HCT116 (cell line): ENCODE results near the gene NPR3. TPM values are rescaled to one million over a fixed set of nuclear protein-coding genes. Genes with fewer than 3 reads are reported as not detected.

Source experiments
- ATAC-seq: fragments of 200-7000 bp; cut with Tn5 transposase; 2 replicates; pipeline ENCODE4 v1.9.1; 2020; ENCODE audit warnings: mild to moderate bottlenecking, moderate library complexity
- BruUV-seq: library from RNA; stranded (reverse); fragments of 400-500 nt; replicated peaks from 2 replicates; lab custom pipeline; 2021; lab: Mats Ljungman, UMichigan
- CTCF ChIA-PET: fragments of 300-600 bp; sonication (Branson Sonifier 250); formaldehyde crosslinking; loops from one replicate; lab custom pipeline; 2021; ENCODE audit warnings: antibody characterized with exemption; lab: Charles Lee
- POLR2A ChIA-PET: fragments of 300-600, 350-600 bp; sonication (Branson Sonifier 250); formaldehyde crosslinking; loops from one replicate; lab custom pipeline; 2021; ENCODE audit warnings: antibody characterized with exemption; lab: Charles Lee
- RAD21 ChIA-PET, 2 experiments: fragments of 300-600 bp; sonication (Branson Sonifier 250); formaldehyde crosslinking; loops; one replicate each; lab custom pipeline; 2023; ENCODE audit warnings: low total read pairs in 2 of 2; ENCODE audit not compliant: uncharacterized antibody in 2 of 2, unreplicated experiment in 2 of 2, low non-redundant PET in 1 of 2; lab: Charles Lee
- DNase-seq: peaks from one replicate; pipeline ENCODE4 v3.0.0-alpha.2; 2010; ENCODE audit warnings: low read depth, low spot score
- H2AFZ ChIP-seq: fragments of 200-600 bp; shearing (Covaris generic), sonication (generic); 2 replicates; pipeline ENCODE4 v1.6.1; 2017; ENCODE audit warnings: low read depth, mixed run types, mixed read lengths, antibody characterized with exemption, low read length; ENCODE audit not compliant: poor library complexity, severe bottlenecking
- H3K27ac ChIP-seq: 2 replicates; pipeline ENCODE4 v1.5.1; 2012; ENCODE audit warnings: low read depth, low read length
- H3K27me3 ChIP-seq: fragments of 200-600 bp; sonication (generic); 2 replicates; pipeline ENCODE4 v1.6.1; 2016; ENCODE audit warnings: mixed run types, low read length, mixed read lengths; ENCODE audit not compliant: insufficient read depth
- H3K36me3 ChIP-seq, 2 experiments: fragments of 200-500 bp in 1 of 2; fragments of 200-600 bp in 1 of 2; sonication (Bioruptor generic) in 1 of 2; sonication (generic) in 1 of 2; 2 replicates each; pipeline versions ENCODE4 v1.5.1 to v1.6.1; 2014 to 2016; ENCODE audit warnings: low read length in 2 of 2, inconsistent platforms in 1 of 2, mixed read lengths in 1 of 2, mixed run types in 1 of 2; ENCODE audit not compliant: insufficient read depth in 2 of 2, control insufficient read depth in 1 of 2
- H3K4me1 ChIP-seq, 2 experiments: fragments of 200-600 bp in 1 of 2; sonication (generic) in 1 of 2; 2 replicates each; pipeline versions ENCODE4 v1.5.1 to v1.6.1; 2012 to 2017; ENCODE audit warnings: low read length in 2 of 2, inconsistent platforms in 1 of 2, mild to moderate bottlenecking in 1 of 2, mixed read lengths in 1 of 2, mixed run types in 1 of 2, moderate library complexity in 1 of 2; ENCODE audit not compliant: insufficient read depth in 2 of 2, control insufficient read depth in 1 of 2
- H3K4me2 ChIP-seq: fragments of 200-600 bp; sonication (generic); 2 replicates; pipeline ENCODE4 v1.6.1; 2017; ENCODE audit warnings: mixed run types, low read length, mixed read lengths
- H3K4me3 ChIP-seq, 2 experiments: fragments of 200-600 bp in 1 of 2; sonication (generic) in 1 of 2; replicated peaks in 1 of 2; 2 replicates each; pipeline ENCODE4 v1.5.1; 2011 to 2016; ENCODE audit warnings: low read length in 2 of 2, control low read depth in 1 of 2, low read depth in 1 of 2, mild to moderate bottlenecking in 1 of 2, mixed read lengths in 1 of 2, mixed run types in 1 of 2
- H3K79me2 ChIP-seq: fragments of 200-600 bp; sonication (generic); 2 replicates; pipeline ENCODE4 v1.6.1; 2017; ENCODE audit warnings: mild to moderate bottlenecking, mixed run types, low read length, moderate library complexity, mixed read lengths; ENCODE audit not compliant: insufficient read depth
- H3K9ac ChIP-seq: fragments of 200-600 bp; sonication (generic); 2 replicates; pipeline ENCODE4 v1.6.1; 2016; ENCODE audit warnings: low read length, mixed read lengths
- H3K9me2 ChIP-seq: fragments of 200-600 bp; sonication (generic), shearing (Covaris generic); 2 replicates; pipeline ENCODE4 v1.6.1; 2017; ENCODE audit warnings: mixed run types, mild to moderate bottlenecking, moderate library complexity; ENCODE audit not compliant: insufficient read depth
- H3K9me3 ChIP-seq, 2 experiments: fragments of 200-500 bp in 1 of 2; fragments of 200-600 bp in 1 of 2; sonication (Bioruptor generic) in 1 of 2; sonication (generic) in 1 of 2; 2 replicates each; pipeline ENCODE4 v1.6.1; 2014 to 2017; ENCODE audit warnings: low read length in 2 of 2, mixed read lengths in 2 of 2, inconsistent platforms in 1 of 2, low read depth in 1 of 2, mild to moderate bottlenecking in 1 of 2, mixed run types in 1 of 2, moderate library complexity in 1 of 2; ENCODE audit not compliant: control insufficient read depth in 1 of 2, insufficient read depth in 1 of 2
- H4K20me1 ChIP-seq: fragments of 200-600 bp; sonication (generic), shearing (Covaris generic); 2 replicates; pipeline ENCODE4 v1.6.1; 2017; ENCODE audit warnings: mixed run types, mild to moderate bottlenecking, moderate library complexity; ENCODE audit not compliant: insufficient read depth
- CBX3 ChIP-seq: IDR thresholded peaks from 2 replicates; pipeline ENCODE4 v1.6.1; 2012; ENCODE audit warnings: low read depth
- CEBPB ChIP-seq: IDR thresholded peaks from 2 replicates; pipeline ENCODE4 v1.6.1; 2012; ENCODE audit warnings: low read depth
- CTCF ChIP-seq, 3 experiments: fragments of 200-600 bp in 1 of 3; sonication (generic) in 1 of 3; IDR thresholded peaks in 2 of 3; conservative IDR thresholded peaks in 1 of 3; 2 replicates each; pipeline ENCODE4 v1.5.1; 2012 to 2017; ENCODE audit warnings: low read depth in 2 of 3, low read length in 2 of 3, antibody characterized with exemption in 1 of 3, borderline replicate concordance in 1 of 3, control low read depth in 1 of 3, mild to moderate bottlenecking in 1 of 3, mixed read lengths in 1 of 3, mixed run types in 1 of 3, moderate library complexity in 1 of 3; ENCODE audit not compliant: insufficient read depth in 1 of 3
- EZH2phosphoT487 ChIP-seq: fragments of 200-600 bp; IDR thresholded peaks from 2 replicates; pipeline ENCODE4 v1.6.1; 2018; ENCODE audit warnings: antibody characterized with exemption, borderline replicate concordance
- FOSL1 ChIP-seq: IDR thresholded peaks from 2 replicates; pipeline ENCODE4 v1.6.1; 2012; ENCODE audit warnings: low read depth
- POLR2A ChIP-seq: IDR thresholded peaks from 2 replicates; pipeline ENCODE4 v1.7.0; 2011; ENCODE audit warnings: borderline replicate concordance; ENCODE audit not compliant: insufficient read depth, insufficient read length; ENCODE audit errors: extremely low read depth
- POLR2AphosphoS5 ChIP-seq: IDR thresholded peaks from 2 replicates; pipeline ENCODE4 v1.6.1; 2011; ENCODE audit warnings: mild to moderate bottlenecking, low read depth, low read length, moderate library complexity
- RAD21 ChIP-seq: IDR thresholded peaks from 2 replicates; pipeline ENCODE4 v1.6.1; 2012; ENCODE audit warnings: low read depth, mild to moderate bottlenecking
- REST ChIP-seq: IDR thresholded peaks from 2 replicates; pipeline ENCODE4 v1.6.1; 2012; ENCODE audit warnings: low read depth
- SIN3A ChIP-seq: IDR thresholded peaks from 2 replicates; pipeline ENCODE4 v1.6.1; 2012; ENCODE audit warnings: low read depth
- SRF ChIP-seq: IDR thresholded peaks from 2 replicates; pipeline ENCODE4 v1.6.1; 2012; ENCODE audit warnings: low read depth
- ZBTB33 ChIP-seq: IDR thresholded peaks from 2 replicates; pipeline ENCODE4 v1.6.1; 2011; ENCODE audit warnings: mild to moderate bottlenecking, low read length, moderate library complexity; ENCODE audit not compliant: insufficient replicate concordance; ENCODE audit errors: extremely low read depth
- ZNF274 ChIP-seq: fragments of 200-500 bp; sonication (Bioruptor generic); IDR thresholded peaks from 2 replicates; pipeline ENCODE4 v1.6.1; 2014; ENCODE audit warnings: mild to moderate bottlenecking, low read depth, low read length, inconsistent platforms
- intact Hi-C: fragments of 100-400 bp; cut with micrococcal nuclease; formaldehyde crosslinking; loops from 2 replicates; pipeline ENCODE4 v1.10.0; 2022
- total RNA-seq: library from RNA; stranded (reverse); gene quantifications from one replicate; pipeline ENCODE4 v1.2.1, GENCODE V29; 2021; ENCODE audit not compliant: unreplicated experiment

The NPR3 gene
- total RNA-seq, 1 experiment from 2014 or later = 0.39 TPM

- ChIA-PET RAD21 (no interaction called here), CTCF (no interaction called here)
Observed at GRCh38 chr5:32791536-32792243, 80.6 kb downstream of the NPR3 start.

GRCh38 chr5:32794086-32794485 is 83.0 kb downstream of the NPR3 start:
- no peak for TF ChIP-seq REST
- TF ChIP-seq POLR2A = no peak
- TF ChIP-seq ZNF274 = no peak
- no peak for TF ChIP-seq SRF
- TF ChIP-seq FOSL1 = no peak
- TF ChIP-seq CEBPB = no peak
- TF ChIP-seq ZBTB33 = no peak
- TF ChIP-seq POLR2AphosphoS5 = no peak
- TF ChIP-seq CTCF (IDR thresholded peaks at IDR 0.05 in 2 of 3, conservative IDR thresholded peaks at IDR 0.05 in 1 of 3; ENCODE audit: borderline replicate concordance in 1 of 3, insufficient read depth in 1 of 3, low read depth in 2 of 3, low read length in 2 of 3) = peak in 2 of 3 experiments; percentile 33 to 45; a peak in 4 of 6 replicates
- TF ChIP-seq RAD21 = peak; percentile 16; the same call in 1 of the 2 replicates
- H3K9ac ChIP-seq = no peak overlapping the region
- no peak overlapping the region for H3K4me3 ChIP-seq
- H3K4me1 ChIP-seq = no peaks in the 10 kb centered on the region
- ChIA-PET CTCF (no interaction called here), POLR2A (no interaction called here), RAD21 (no interaction called here)
- no peaks in the 10 kb centered on the region for H3K36me3 ChIP-seq
- no peak overlapping the region for H3K27ac ChIP-seq
- ATAC-seq (peak; percentile 81), DNase-seq (no peak)
- no peaks in the 10 kb centered on the region for H4K20me1 ChIP-seq
- H3K4me2 ChIP-seq = no peak overlapping the region
- no peaks in the 10 kb centered on the region for H3K9me3 ChIP-seq
- H3K79me2 ChIP-seq = no peaks in the 10 kb centered on the region
- H3K27me3 ChIP-seq = no peaks in the 10 kb centered on the region
- no peak overlapping the region for H2AFZ ChIP-seq
- no TSS peak for BruUV-seq
- no peaks in the 10 kb centered on the region for H3K9me2 ChIP-seq
- intact Hi-C loops = no loop called here

More at GRCh38 chr5:32791536-32792243, 80.6 kb downstream of the NPR3 start:
- intact Hi-C loops = no loop called here
- no peaks in the 10 kb centered on the region for H3K36me3 ChIP-seq
- DNase-seq = no peak
- no peak for ATAC-seq
- H3K9ac ChIP-seq = no peak overlapping the region
- POLR2A ChIA-PET = no interaction called here
- BruUV-seq = no TSS peak
- H3K9me2 ChIP-seq = no peaks in the 10 kb centered on the region
- H4K20me1 ChIP-seq = no peaks in the 10 kb centered on the region
- no peak overlapping the region for H2AFZ ChIP-seq
- no peaks in the 10 kb centered on the region for H3K4me1 ChIP-seq
- TF ChIP-seq EZH2phosphoT487 (no peak), POLR2A (no peak), SIN3A (no peak), CBX3 (no peak)
- H3K27ac ChIP-seq = no peak overlapping the region
- no peaks in the 10 kb centered on the region for H3K79me2 ChIP-seq
- 0 out of 2 replicates have a peak, but pooled peaks cover 15% of the 10 kb centered on the region for H3K27me3 ChIP-seq
- H3K4me3 ChIP-seq = no peak overlapping the region
- no peak overlapping the region for H3K4me2 ChIP-seq
- no peaks in the 10 kb centered on the region for H3K9me3 ChIP-seq
